Measurements from ENCODE around the gene MAN2B2. TPM values are rescaled to one million over a fixed set of nuclear protein-coding genes. Genes with fewer than 3 reads are reported as not detected.

The MAN2B2 gene
- total RNA-seq, 1 experiment from 2014 or later = 5.9 TPM

DNA sequence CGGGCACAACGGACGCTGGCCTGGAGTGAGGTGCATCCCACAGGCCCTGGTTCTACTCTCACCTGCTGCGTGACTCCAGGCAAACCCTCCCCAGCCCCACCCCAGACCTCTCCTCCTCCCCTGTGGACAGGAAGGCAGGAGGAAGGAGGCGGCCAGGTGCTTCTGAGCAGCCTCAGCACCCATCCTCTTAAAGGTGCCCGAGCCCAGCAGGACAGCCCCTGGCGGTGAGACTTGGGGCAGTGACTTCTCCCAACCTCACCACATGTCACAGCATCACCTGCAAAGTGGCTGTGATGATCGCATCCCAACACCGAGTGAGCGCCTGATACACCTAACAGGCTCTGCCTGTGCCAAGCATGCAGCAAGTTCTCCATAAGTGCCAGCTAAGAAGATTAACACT is 17.1 kb upstream of the MAN2B2 start:
- H3K79me1 ChIP-seq (ENCODE audit: insufficient read depth, low read depth, low read length, poor library complexity, severe bottlenecking) = no peaks in the 10 kb centered on the region
- no peaks in the 10 kb centered on the region for H3K9me3 ChIP-seq (ENCODE audit: control insufficient read depth, low read depth, low read length)
- no peak overlapping the region for H3K4ac ChIP-seq (ENCODE audit: low read depth, low read length)
- no peak overlapping the region for H3K56ac ChIP-seq (ENCODE audit: insufficient read length, low read depth, low read length)
- TF ChIP-seq, protein P1, sequence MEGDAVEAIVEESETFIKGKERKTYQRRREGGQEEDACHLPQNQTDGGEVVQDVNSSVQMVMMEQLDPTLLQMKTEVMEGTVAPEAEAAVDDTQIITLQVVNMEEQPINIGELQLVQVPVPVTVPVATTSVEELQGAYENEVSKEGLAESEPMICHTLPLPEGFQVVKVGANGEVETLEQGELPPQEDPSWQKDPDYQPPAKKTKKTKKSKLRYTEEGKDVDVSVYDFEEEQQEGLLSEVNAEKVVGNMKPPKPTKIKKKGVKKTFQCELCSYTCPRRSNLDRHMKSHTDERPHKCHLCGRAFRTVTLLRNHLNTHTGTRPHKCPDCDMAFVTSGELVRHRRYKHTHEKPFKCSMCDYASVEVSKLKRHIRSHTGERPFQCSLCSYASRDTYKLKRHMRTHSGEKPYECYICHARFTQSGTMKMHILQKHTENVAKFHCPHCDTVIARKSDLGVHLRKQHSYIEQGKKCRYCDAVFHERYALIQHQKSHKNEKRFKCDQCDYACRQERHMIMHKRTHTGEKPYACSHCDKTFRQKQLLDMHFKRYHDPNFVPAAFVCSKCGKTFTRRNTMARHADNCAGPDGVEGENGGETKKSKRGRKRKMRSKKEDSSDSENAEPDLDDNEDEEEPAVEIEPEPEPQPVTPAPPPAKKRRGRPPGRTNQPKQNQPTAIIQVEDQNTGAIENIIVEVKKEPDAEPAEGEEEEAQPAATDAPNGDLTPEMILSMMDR (conservative IDR thresholded peaks at IDR 0.05) = no peak
- no peak overlapping the region for H3K14ac ChIP-seq (ENCODE audit: insufficient read depth, low read length)
- peaks cover under 1% of the 10 kb centered on the region for H3K23me2 ChIP-seq (ENCODE audit: insufficient read length, low read depth, low read length, poor library complexity, severe bottlenecking)
- no peak overlapping the region for H4K8ac ChIP-seq (replicated peaks; ENCODE audit: insufficient read length, low read depth, low read length)
- no peak overlapping the region for H3K23ac ChIP-seq (ENCODE audit: insufficient read length, low read depth, low read length)
- H3K27ac Mint-ChIP-seq = no peak overlapping the region
- H3K79me2 ChIP-seq (ENCODE audit: insufficient read depth, low read length) = no peaks in the 10 kb centered on the region
- DNase-seq = no peak
- no peak overlapping the region for H2BK120ac ChIP-seq (ENCODE audit: low read depth, low read length, poor library complexity, severe bottlenecking)
- no peak overlapping the region for H3K9ac ChIP-seq (ENCODE audit: extremely low read depth, insufficient read length, low read length)
- no peak overlapping the region for H2AFZ ChIP-seq (ENCODE audit: low read length)
- H4K5ac ChIP-seq (ENCODE audit: insufficient read length, low read depth, low read length) = no peak overlapping the region
- no peak overlapping the region for H2BK20ac ChIP-seq (ENCODE audit: low read depth, low read length, poor library complexity, severe bottlenecking)
- no peak overlapping the region for H3K27ac ChIP-seq (ENCODE audit: insufficient read length, low read depth, low read length)
- no peak overlapping the region for H3K4me3 Mint-ChIP-seq
- H4K91ac ChIP-seq (ENCODE audit: insufficient read length, low read depth, low read length) = no peak overlapping the region
- no peak overlapping the region for H2BK5ac ChIP-seq (ENCODE audit: insufficient read length, low read length)
- H3T11ph ChIP-seq (ENCODE audit: low read length) = no peak overlapping the region
- H3K18ac ChIP-seq (ENCODE audit: insufficient read length, low read depth, low read length) = no peak overlapping the region
- H2AK5ac ChIP-seq (ENCODE audit: insufficient read length, low read length) = no peak overlapping the region
- H3K4me1 Mint-ChIP-seq = peaks cover 6 to 14% of the 10 kb centered on the region in 2 experiments; a peak in 2 of 4 replicates
- H2BK15ac ChIP-seq (ENCODE audit: low read depth, low read length) = no peak overlapping the region
- no CpG with 5 or more reads among the region's 10 CpGs for WGBS (ENCODE audit: extremely low coverage, insufficient read length, low lambda C conversion rate)
- H3K27me3 Mint-ChIP-seq (ENCODE audit: low read depth) = peaks cover 96% of the 10 kb centered on the region
- H3K4me2 ChIP-seq (ENCODE audit: insufficient read depth, insufficient read length, low read length) = no peak overlapping the region
- no peak overlapping the region for H2BK12ac ChIP-seq (ENCODE audit: insufficient read length, low read depth, low read length)
- no peaks in the 10 kb centered on the region for H4K20me1 ChIP-seq (ENCODE audit: control insufficient read depth, insufficient read depth, insufficient read length)
- peaks cover 12% of the 10 kb centered on the region; the same call in 1 of the 2 replicates for H3K27me3 ChIP-seq (ENCODE audit: insufficient read depth, low read length)
- H3K9me3 Mint-ChIP-seq = no peaks in the 10 kb centered on the region
- H3K36me3 Mint-ChIP-seq (ENCODE audit: insufficient read depth in 1 of 3, low read depth in 3 of 3) = no peaks in the 10 kb centered on the region; a peak in 1 of 7 replicates
- H3K4me1 ChIP-seq (ENCODE audit: insufficient read depth, low read length) = no peaks in the 10 kb centered on the region

Data from H9 (cell line).